Endothelial cell of umbilical vein (primary cell): Measurements from ENCODE around the gene GRID1. TPM values are rescaled to one million over a fixed set of nuclear protein-coding genes. Genes with fewer than 3 reads are reported as not detected.

Experiments used
- BruUV-seq: library from RNA; stranded (reverse); fragments of 400-500 nt; replicated peaks from 2 replicates; lab custom pipeline; 2021; lab: Mats Ljungman, UMichigan
- CTCF ChIA-PET: fragments of 300-600, 350-600 bp; sonication (Branson Sonifier 250); formaldehyde crosslinking; loops from one replicate; lab custom pipeline; 2021; ENCODE audit warnings: antibody characterized with exemption, inconsistent platforms; lab: Charles Lee
- POLR2A ChIA-PET: fragments of 300-600, 350-600 bp; sonication (Branson Sonifier 250); formaldehyde crosslinking; loops from one replicate; lab custom pipeline; 2021; ENCODE audit warnings: antibody characterized with exemption, inconsistent platforms; lab: Charles Lee
- DNase-seq: peaks from one replicate; pipeline ENCODE4 v3.0.0-alpha.2; 2011; ENCODE audit warnings: low read depth, low spot score
- FAIRE-seq: peaks from 2 replicates; lab custom pipeline; 2011; peaks lifted over from hg19 to GRCh38; lab: Jason Lieb, UNC
- H2AFZ ChIP-seq: 2 replicates; pipeline ENCODE4 v1.6.0; 2012; ENCODE audit warnings: low read depth, low read length, control low read depth, inconsistent platforms
- H3K27ac ChIP-seq: 2 replicates; pipeline ENCODE4 v1.5.1; 2011; ENCODE audit warnings: low read depth, mild to moderate bottlenecking, control low read depth, low read length, moderate library complexity; ENCODE audit not compliant: insufficient read depth
- H3K27me3 ChIP-seq, 2 experiments: 2 replicates each; pipeline versions ENCODE4 v1.6.0 to v1.6.1; 2011; ENCODE audit warnings: low read length in 2 of 2, mixed read lengths in 1 of 2; ENCODE audit not compliant: control insufficient read depth in 2 of 2, insufficient read depth in 2 of 2
- H3K36me3 ChIP-seq, 2 experiments: 2 replicates in 1 of 2; 3 replicates in 1 of 2; pipeline ENCODE4 v1.5.1; 2011; ENCODE audit warnings: low read length in 2 of 2, mild to moderate bottlenecking in 1 of 2, moderate library complexity in 1 of 2; ENCODE audit not compliant: control insufficient read depth in 2 of 2, insufficient read depth in 2 of 2; ENCODE audit errors: extremely low read depth in 1 of 2
- H3K4me1 ChIP-seq: 3 replicates; pipeline ENCODE4 v1.5.1; 2011; ENCODE audit warnings: mild to moderate bottlenecking, low read length; ENCODE audit not compliant: control insufficient read depth, insufficient read depth; ENCODE audit errors: extremely low read depth
- H3K4me2 ChIP-seq: 2 replicates; pipeline ENCODE4 v1.6.1; 2011; ENCODE audit warnings: low read length, control low read depth, mixed read lengths; ENCODE audit not compliant: insufficient read depth
- H3K4me3 ChIP-seq, 3 experiments: fragments of 200-600 bp in 1 of 3; sonication (generic), shearing (Covaris generic) in 1 of 3; replicated peaks in 1 of 3; 2 replicates each; pipeline ENCODE4 v1.5.1; 2011 to 2016; ENCODE audit warnings: control low read depth in 3 of 3, low read length in 3 of 3, mild to moderate bottlenecking in 2 of 3, inconsistent platforms in 1 of 3, low read depth in 1 of 3, moderate library complexity in 1 of 3; ENCODE audit not compliant: insufficient read depth in 1 of 3
- H3K79me2 ChIP-seq: 2 replicates; pipeline ENCODE4 v1.6.0; 2012; ENCODE audit warnings: low read length, inconsistent platforms; ENCODE audit not compliant: control insufficient read depth, insufficient read depth
- H3K9ac ChIP-seq: replicated peaks from 2 replicates; pipeline ENCODE3; 2011; ENCODE audit warnings: low read length, control low read depth; ENCODE audit not compliant: insufficient read depth; ENCODE audit errors: extremely low read depth
- H3K9me1 ChIP-seq: replicated peaks from 3 replicates; pipeline ENCODE4 v1.6.0; 2011; ENCODE audit warnings: mild to moderate bottlenecking, low read length; ENCODE audit not compliant: control insufficient read depth, insufficient read depth; ENCODE audit errors: extremely low read depth
- H3K9me3 ChIP-seq: replicated peaks from 2 replicates; pipeline ENCODE4 v1.5.1; 2012; ENCODE audit warnings: low read length, inconsistent platforms; ENCODE audit not compliant: control insufficient read depth, insufficient read depth
- H4K20me1 ChIP-seq: replicated peaks from 2 replicates; pipeline ENCODE3; 2011; ENCODE audit warnings: mild to moderate bottlenecking, low read length; ENCODE audit not compliant: control insufficient read depth, insufficient read depth; ENCODE audit errors: extremely low read depth
- CTCF ChIP-seq, 2 donors: IDR thresholded peaks; 1 replicate in 1 of 2; 2 replicates in 1 of 2; pipeline ENCODE4 v1.5.1; 2011; ENCODE audit warnings: low read length in 2 of 2, mild to moderate bottlenecking in 2 of 2, moderate library complexity in 2 of 2, control low read depth in 1 of 2, inconsistent platforms in 1 of 2, low read depth in 1 of 2; ENCODE audit not compliant: insufficient read depth in 1 of 2; ENCODE audit errors: extremely low read depth in 1 of 2
- EZH2 ChIP-seq: IDR thresholded peaks from 2 replicates; pipeline ENCODE4 v1.6.1; 2012; ENCODE audit warnings: borderline replicate concordance, low read depth, mild to moderate bottlenecking, moderate library complexity, low read length, inconsistent platforms; ENCODE audit not compliant: severe bottlenecking
- FOS ChIP-seq: IDR thresholded peaks from 2 replicates; pipeline ENCODE4 v1.6.1; 2011; ENCODE audit warnings: mild to moderate bottlenecking, low read length, moderate library complexity, borderline replicate concordance; ENCODE audit not compliant: insufficient read depth
- GATA2 ChIP-seq: IDR thresholded peaks from 2 replicates; pipeline ENCODE4 v1.7.0; 2011; ENCODE audit warnings: low read depth, mild to moderate bottlenecking, moderate library complexity, mixed read lengths, low read length; ENCODE audit not compliant: insufficient read length, insufficient read depth
- JUN ChIP-seq: IDR thresholded peaks from 2 replicates; pipeline ENCODE4 v1.6.1; 2011; ENCODE audit warnings: borderline replicate concordance, low read depth; ENCODE audit not compliant: insufficient read length, insufficient read depth
- MAX ChIP-seq: IDR thresholded peaks from 2 replicates; pipeline ENCODE4 v1.6.1; 2011; ENCODE audit not compliant: insufficient read depth, insufficient read length
- MYC ChIP-seq: IDR thresholded peaks from one replicate; pipeline ENCODE4 v1.6.1; 2011; ENCODE audit warnings: mild to moderate bottlenecking, low read depth, low read length
- POLR2A ChIP-seq: IDR thresholded peaks from 2 replicates; pipeline ENCODE4 v1.6.1; 2012; ENCODE audit warnings: low read depth, mild to moderate bottlenecking, control low read depth, low read length
- POLR2AphosphoS5 ChIP-seq: IDR thresholded peaks from 2 replicates; pipeline ENCODE4 v1.6.1; 2012; ENCODE audit warnings: low read depth, mild to moderate bottlenecking, control low read depth, low read length, moderate library complexity; ENCODE audit not compliant: insufficient read depth
- dilution Hi-C: fragments of 300-500 bp; cut with MboI; formaldehyde crosslinking; loops from one replicate; pipeline ENCODE4 v1.15.0; 2019; ENCODE audit warnings: low sequenced_read_pairs; ENCODE audit not compliant: extremely low pct_ligation_motif_present
- intact Hi-C: fragments of 100-400 bp; cut with micrococcal nuclease; formaldehyde crosslinking; loops from one replicate; pipeline ENCODE4 v1.10.0; 2022
- polyA plus RNA-seq, 4 experiments: library from polyadenylated mRNA; depleted of rRNA in 3 of 4; stranded (reverse) in 3 of 4; unstranded in 1 of 4; fragments of >200 nt; gene quantifications; 2 replicates each; pipeline versions ENCODE4 v1.2.1 to v1.2.3, GENCODE V29; 2011 to 2012; ENCODE audit warnings: missing spikeins in 1 of 4
- total RNA-seq: library from RNA; stranded (reverse); gene quantifications from 2 replicates; pipeline ENCODE4 v1.2.3, GENCODE V29; 2021

The GRID1 gene
- total and polyA plus RNA-seq, 2 donors (not counting 3 experiments of a cell fraction or from before 2014, with no cell fraction given), result not detected

- Histone ChIP-seq H3K9ac (no peak overlapping the region), H2AFZ (no peak overlapping the region)
These were observed 56.3 kb downstream of the GRID1 start for GRCh38 chr10:86310291-86310690.

More at GRCh38 chr10:86310291-86310690, 56.3 kb downstream of the GRID1 start:
- no peak for FAIRE-seq
- dilution Hi-C loops, result no loop called here
- DNase-seq, result no peak
- intact Hi-C loops, result no loop called here
- H3K9me1 ChIP-seq, result no peaks in the 10 kb centered on the region
- no peaks in the 10 kb centered on the region for H4K20me1 ChIP-seq
- no peak overlapping the region for H3K27ac ChIP-seq
- no peak overlapping the region for H3K4me3 ChIP-seq
- no peaks in the 10 kb centered on the region for H3K36me3 ChIP-seq
- no peak for TF ChIP-seq JUN
- no peak for TF ChIP-seq POLR2A
- no peak for TF ChIP-seq GATA2
- TF ChIP-seq CTCF (IDR thresholded peaks at IDR 0.05; ENCODE audit: extremely low read depth in 1 of 2, insufficient read depth in 1 of 2, low read depth in 1 of 2, low read length in 2 of 2), result no peak
- TF ChIP-seq MYC, result no peak
- TF ChIP-seq POLR2AphosphoS5, result no peak
- TF ChIP-seq EZH2, result no peak
- no peak for TF ChIP-seq MAX
- TF ChIP-seq FOS, result no peak
- no peaks in the 10 kb centered on the region for H3K79me2 ChIP-seq
- H3K9me3 ChIP-seq, result no peaks in the 10 kb centered on the region
- ChIA-PET CTCF (no interaction called here), POLR2A (no interaction called here)
- no TSS peak for BruUV-seq
- no peaks in the 10 kb centered on the region for H3K4me1 ChIP-seq
- no peak overlapping the region for H3K4me2 ChIP-seq
- H3K27me3 ChIP-seq, result no peaks in the 10 kb centered on the region
